ENCODE data around the gene RGP1.

- TF ChIP-seq CTCF (optimal IDR thresholded peaks at IDR 0.05 in 1 of 3, IDR thresholded peaks at IDR 0.05 in 1 of 3, conservative IDR thresholded peaks at IDR 0.05 in 1 of 3; ENCODE audit: extremely low read depth in 1 of 3, insufficient read depth in 2 of 3, low read length in 3 of 3) (peak; percentile 67 to 78 (median 77)), EZH2 (IDR thresholded peaks at IDR 0.05; ENCODE audit: low read length) (no peak)
Observed at GRCh38 chr9:35756275-35757225, 7.5 kb downstream of the RGP1 start.

All from keratinocyte (primary cell).